Adrenal gland (tissue), 12 donors: ENCODE results near the gene VSIG2. TPM values are rescaled to one million over a fixed set of nuclear protein-coding genes. Genes with fewer than 3 reads are reported as not detected.

Source experiments
- DNase-seq, 7 donors: peaks; one replicate each; pipeline ENCODE4 v3.0.0-alpha.2; 2019 to 2020
- H3K27ac ChIP-seq, 5 donors: fragments of 200-600 bp; sonication (generic) in 4 of 5; 1 replicate in 3 of 5; 2 replicates in 2 of 5; pipeline versions ENCODE4 v1.5.1 to v1.8.0; 2016 to 2020; ENCODE audit warnings: mild to moderate bottlenecking in 1 of 5
- H3K27me3 ChIP-seq: fragments of 200-600 bp; 2 replicates; pipeline ENCODE4 v1.8.0; 2021
- H3K36me3 ChIP-seq, 2 donors: fragments of 200-600 bp; replicated peaks in 1 of 2; 1 replicate in 1 of 2; 2 replicates in 1 of 2; pipeline versions ENCODE4 v1.5.1 to v1.8.0; 2018 to 2022
- H3K4me1 ChIP-seq, 2 donors: fragments of 200-600 bp; replicated peaks in 1 of 2; 1 replicate in 1 of 2; 2 replicates in 1 of 2; pipeline versions ENCODE4 v1.5.1 to v1.8.0; 2018 to 2021
- H3K4me3 ChIP-seq, 4 donors: fragments of 200-600 bp; sonication (generic) in 3 of 4; one replicate each; pipeline ENCODE4 v1.5.1; 2016 to 2018
- H3K9me3 ChIP-seq, 3 donors: fragments of 200-600 bp; sonication (generic) in 1 of 3; replicated peaks in 1 of 3; 1 replicate in 2 of 3; 2 replicates in 1 of 3; pipeline versions ENCODE4 v1.5.1 to v1.8.0; 2016 to 2021
- POLR2A ChIP-seq, 2 donors: fragments of 450-650 bp; IDR thresholded peaks; one replicate each; pipeline ENCODE4 v1.6.1; 2017; ENCODE audit warnings: antibody characterized with exemption in 2 of 2, mild to moderate bottlenecking in 2 of 2, moderate library complexity in 1 of 2
- WGBS, 4 donors: extraction: QIAGEN DNeasy Blood & Tissue Kit in 2 of 4; methylation state at CpG; one replicate each; pipeline versions ENCODE4 v1.1.5 to v1.1.7; 2013 to 2017; 5-methylcytosine and 5-hydroxymethylcytosine counted together
- intact Hi-C, 2 donors: fragments of 100-400 bp; cut with DNase I; formaldehyde crosslinking; loops; one replicate each; pipeline versions ENCODE4 v1.14.1 to v1.15.0; 2022 to 2023
- polyA plus RNA-seq, 3 donors: library from polyadenylated mRNA; stranded (reverse); fragments of 200-250 nt in 2 of 3; fragments of 350-450 nt in 1 of 3; fragmentation: Illumina TruSeq in 1 of 3; extraction: RNeasy Lipid Tissue Mini Kit (QIAGEN cat#74804) in 1 of 3; gene quantifications; one replicate each; pipeline ENCODE4 v1.2.3, GENCODE V29; 2013 to 2014
- total RNA-seq, 9 donors: library from RNA; depleted of rRNA in 4 of 9; stranded (reverse); fragments of >200 nt in 4 of 9; fragments of 120-200 nt in 1 of 9; fragmentation: NEBNext Ultra II Directional in 1 of 9; extraction: Animal tissue kit (Norgen Biotek cat#: 25700) in 1 of 9; gene quantifications; one replicate each; pipeline versions ENCODE4 v1.1.0 to v1.2.4, GENCODE V29; 2013 to 2023
- TF ChIP-seq, protein P1 (sequence below), 6 experiments: fragments of 450-650 bp in 4 of 6; fragments of 200-600 bp in 2 of 6; sonication (generic) in 1 of 6; IDR thresholded peaks; 1 replicate in 5 of 6; 2 replicates in 1 of 6; pipeline versions ENCODE4 v1.5.1 to v1.8.0; 2016 to 2021; ENCODE audit warnings: antibody characterized with exemption in 6 of 6, mild to moderate bottlenecking in 2 of 6, moderate library complexity in 1 of 6
- donor health status: healthy with polysubstance abuse.
- donor health status: Bipolar disorder and iron deficiency.
- donor health status: DM: yes; HTN: yes; CAD: no.
- donor health status: DM: no; HTN: no; CAD: no.
- donor health status: DM: no; HTN: no; CAD: no.
- donor health status: DM: yes; HTN: yes; CAD: no.

Gene VSIG2
- total and polyA plus RNA-seq, 12 donors: 0.11 to 2.4 (median 0.48) TPM; not detected in 4

DNA sequence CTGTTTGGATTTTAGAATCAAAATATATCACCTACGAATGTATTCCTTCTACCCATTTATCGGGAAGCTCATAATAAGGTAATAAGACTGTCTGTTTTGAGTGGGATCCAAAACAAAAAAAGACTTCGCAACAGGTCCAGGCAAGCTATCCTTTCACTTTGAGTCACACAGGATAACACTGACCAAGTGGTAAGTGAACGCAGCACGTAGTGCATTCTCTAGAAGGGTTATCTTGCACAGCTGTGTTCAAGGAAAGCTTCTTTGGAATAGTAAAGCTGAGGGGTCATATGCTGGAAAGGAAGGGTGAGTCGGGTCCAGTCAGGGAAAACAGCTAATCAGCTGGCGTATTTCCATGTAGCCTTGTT, 34.7 kb downstream of the VSIG2 start:
- Histone ChIP-seq H3K27me3 (peaks cover 11% of the 10 kb centered on the region), H3K27ac (no peak overlapping the region), H3K4me3 (peak overlapping the region in 1 of 4 donors; percentile 33)

DNA sequence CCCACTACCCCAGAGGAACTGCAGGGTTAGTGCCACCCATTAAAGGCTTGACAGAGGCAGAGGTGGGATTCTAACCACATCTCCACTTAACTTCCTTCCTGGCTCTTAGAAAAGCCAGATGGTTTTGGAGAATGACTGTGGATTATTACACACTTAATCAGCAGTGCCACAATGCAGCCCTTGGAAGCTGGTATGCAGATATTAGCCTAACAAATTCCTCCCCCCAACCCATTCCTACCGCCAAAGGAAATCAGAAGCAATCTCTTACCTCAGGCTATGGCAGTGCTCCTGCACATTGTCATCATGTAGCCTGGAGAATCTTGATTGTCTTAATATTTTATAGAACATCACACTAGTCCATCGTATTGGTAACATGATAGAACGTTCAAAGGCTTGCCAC, 35.5 kb downstream of the VSIG2 start:
- H3K4me1 ChIP-seq: peaks cover 5 to 12% of the 10 kb centered on the region in 2 donors
- WGBS, 4 donors: 43 to 66% (median 53%) methylated on average over 3 of the region's 3 CpGs
- H3K4me3 ChIP-seq: no peak overlapping the region
- TF ChIP-seq, protein P1, sequence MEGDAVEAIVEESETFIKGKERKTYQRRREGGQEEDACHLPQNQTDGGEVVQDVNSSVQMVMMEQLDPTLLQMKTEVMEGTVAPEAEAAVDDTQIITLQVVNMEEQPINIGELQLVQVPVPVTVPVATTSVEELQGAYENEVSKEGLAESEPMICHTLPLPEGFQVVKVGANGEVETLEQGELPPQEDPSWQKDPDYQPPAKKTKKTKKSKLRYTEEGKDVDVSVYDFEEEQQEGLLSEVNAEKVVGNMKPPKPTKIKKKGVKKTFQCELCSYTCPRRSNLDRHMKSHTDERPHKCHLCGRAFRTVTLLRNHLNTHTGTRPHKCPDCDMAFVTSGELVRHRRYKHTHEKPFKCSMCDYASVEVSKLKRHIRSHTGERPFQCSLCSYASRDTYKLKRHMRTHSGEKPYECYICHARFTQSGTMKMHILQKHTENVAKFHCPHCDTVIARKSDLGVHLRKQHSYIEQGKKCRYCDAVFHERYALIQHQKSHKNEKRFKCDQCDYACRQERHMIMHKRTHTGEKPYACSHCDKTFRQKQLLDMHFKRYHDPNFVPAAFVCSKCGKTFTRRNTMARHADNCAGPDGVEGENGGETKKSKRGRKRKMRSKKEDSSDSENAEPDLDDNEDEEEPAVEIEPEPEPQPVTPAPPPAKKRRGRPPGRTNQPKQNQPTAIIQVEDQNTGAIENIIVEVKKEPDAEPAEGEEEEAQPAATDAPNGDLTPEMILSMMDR (IDR thresholded peaks at IDR 0.05): no peak
- TF ChIP-seq POLR2A (IDR thresholded peaks at IDR 0.05): no peak
- no peaks in the 10 kb centered on the region for H3K36me3 ChIP-seq
- peaks cover 11% of the 10 kb centered on the region for H3K27me3 ChIP-seq
- no peak for DNase-seq
- H3K27ac ChIP-seq: no peak overlapping the region
- H3K9me3 ChIP-seq: no peaks in the 10 kb centered on the region
- intact Hi-C loops: no loop called here

More for the DNA sequence above, 34.7 kb downstream of the VSIG2 start:
- TF ChIP-seq, protein P1 (IDR thresholded peaks at IDR 0.05): no peak
- DNase-seq: no peak
- H3K36me3 ChIP-seq: no peaks in the 10 kb centered on the region
- intact Hi-C loops: no loop called here
- H3K4me1 ChIP-seq: peaks cover 5 to 12% of the 10 kb centered on the region in 2 donors
- H3K9me3 ChIP-seq: no peaks in the 10 kb centered on the region
- WGBS, 4 donors: 38 to 49% (median 44%) methylated on average over 7 of the region's 7 CpGs

DNA sequence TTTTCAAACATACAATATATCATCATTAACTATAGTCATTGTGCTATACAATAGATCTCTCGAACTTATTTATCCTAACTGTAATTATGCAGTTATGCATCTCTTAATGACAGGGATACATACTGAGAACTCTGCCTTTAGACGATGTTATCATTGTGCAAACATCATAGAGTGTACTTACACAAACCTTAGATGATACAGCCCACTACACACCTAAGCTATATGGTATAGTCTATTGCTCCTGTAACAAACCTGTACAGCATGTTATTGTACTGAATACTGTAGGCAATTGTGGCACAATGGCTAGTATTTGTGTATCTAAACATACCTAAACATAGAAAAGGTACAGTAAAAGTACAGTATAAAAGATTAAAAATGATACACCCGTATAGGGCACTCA, 39.7 kb downstream of the VSIG2 start:
- Histone ChIP-seq H3K36me3 (no peaks in the 10 kb centered on the region), H3K9me3 (no peaks in the 10 kb centered on the region), H3K4me3 (no peak overlapping the region), H3K4me1 (peaks cover 0 to 2% of the 10 kb centered on the region in 2 donors), H3K27ac (no peak overlapping the region), H3K27me3 (no peaks in the 10 kb centered on the region)
- intact Hi-C loops: no loop called here
- no peak for DNase-seq
- 69 to 84% (median 76%) methylated on average over 3 of the region's 3 CpGs for WGBS, 4 donors
- TF ChIP-seq, protein P1 (IDR thresholded peaks at IDR 0.05): no peak
- TF ChIP-seq POLR2A (IDR thresholded peaks at IDR 0.05): no peak

DNA sequence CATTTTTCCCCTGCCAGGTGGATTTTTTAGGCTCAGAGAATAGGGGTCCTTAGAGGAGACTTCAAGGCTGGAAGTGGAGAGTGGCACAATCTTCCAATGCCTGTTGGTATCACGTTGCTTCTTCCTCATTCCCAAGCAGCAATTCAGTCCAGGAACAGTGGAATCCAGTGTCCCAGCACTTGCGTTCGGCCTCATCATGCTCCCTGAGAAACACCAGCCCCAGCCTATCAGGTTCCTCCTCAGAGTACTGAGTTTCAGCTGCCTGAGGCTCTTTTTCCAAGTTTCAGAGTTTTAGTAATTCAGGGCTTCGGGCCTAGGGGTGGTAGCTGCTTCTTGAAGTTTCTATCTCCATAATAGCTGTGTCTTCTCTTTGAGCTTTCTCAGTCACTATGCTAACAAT, 44.2 kb downstream of the VSIG2 start:
- Histone ChIP-seq H3K4me3 (no peak overlapping the region), H3K27me3 (no peaks in the 10 kb centered on the region), H3K27ac (no peak overlapping the region), H3K36me3 (no peaks in the 10 kb centered on the region), H3K9me3 (no peaks in the 10 kb centered on the region), H3K4me1 (no peaks in the 10 kb centered on the region)
- 77 to 83% (median 81%) methylated on average over 4 of the region's 4 CpGs for WGBS, 4 donors
- DNase-seq: no peak
- TF ChIP-seq, protein P1 (IDR thresholded peaks at IDR 0.05): no peak
- no peak for TF ChIP-seq POLR2A (IDR thresholded peaks at IDR 0.05)
- intact Hi-C loops: no loop called here
